MCF 10A (cell line): ENCODE measurements around the gene EPHB4. TPM values are rescaled to one million over a fixed set of nuclear protein-coding genes. Genes with fewer than 3 reads are reported as not detected.

ENCODE experiments used
- BruUV-seq: library from RNA; stranded (reverse); fragments of 400-500 nt; replicated peaks from 2 replicates; lab custom pipeline; 2021; lab: Mats Ljungman, UMichigan
- CTCF ChIA-PET: fragments of 300-600 bp; sonication (Branson Sonifier 250); formaldehyde crosslinking; extraction: SDS; loops from one replicate; lab custom pipeline; 2021; ENCODE audit warnings: antibody characterized with exemption, inconsistent platforms; lab: Yijun Ruan, JAX
- POLR2A ChIA-PET: fragments of 300-600, 350-650 bp; sonication (Branson Sonifier 250); formaldehyde crosslinking; extraction: SDS; loops from one replicate; lab custom pipeline; 2020; ENCODE audit warnings: antibody characterized with exemption, inconsistent platforms; lab: Yijun Ruan, JAX
- DNase-seq: peaks from one replicate; pipeline ENCODE4 v3.0.0-alpha.2; 2018; ENCODE audit not compliant: unreplicated experiment
- H3K27ac Mint-ChIP-seq: one replicate; pipeline ENCODE4 v1.8.0; 2022; ENCODE audit warnings: mild to moderate bottlenecking, low read depth, mixed read lengths; ENCODE audit not compliant: unreplicated experiment
- H3K27me3 Mint-ChIP-seq: one replicate; pipeline ENCODE4 v1.8.0; 2022; ENCODE audit warnings: mixed read lengths; ENCODE audit not compliant: insufficient read depth, unreplicated experiment
- H3K36me3 Mint-ChIP-seq: one replicate; pipeline ENCODE4 v1.8.0; 2022; ENCODE audit warnings: mild to moderate bottlenecking, moderate library complexity, mixed read lengths; ENCODE audit not compliant: insufficient read depth, unreplicated experiment
- H3K4me1 Mint-ChIP-seq: one replicate; pipeline ENCODE4 v1.8.0; 2022; ENCODE audit warnings: mixed read lengths; ENCODE audit not compliant: insufficient read depth, unreplicated experiment
- H3K4me3 Mint-ChIP-seq: one replicate; pipeline ENCODE4 v1.8.0; 2022; ENCODE audit warnings: mild to moderate bottlenecking, moderate library complexity, mixed read lengths; ENCODE audit not compliant: unreplicated experiment
- H3K9me3 Mint-ChIP-seq: one replicate; pipeline ENCODE4 v1.8.0; 2022; ENCODE audit warnings: mixed read lengths; ENCODE audit not compliant: unreplicated experiment
- intact Hi-C: fragments of 100-400 bp; cut with micrococcal nuclease; formaldehyde crosslinking; loops from 2 replicates; pipeline ENCODE4 v1.14.1; 2022
- total RNA-seq: library from RNA; stranded (reverse); gene quantifications from 2 replicates; pipeline ENCODE4 v1.2.3, GENCODE V29; 2022
- TF ChIP-seq, protein P1 (sequence below): fragments of 200-600 bp; IDR thresholded peaks from one replicate; pipeline ENCODE4 v1.8.0; 2022; ENCODE audit warnings: antibody characterized with exemption, mild to moderate bottlenecking; ENCODE audit not compliant: unreplicated experiment

Gene EPHB4
- total RNA-seq, 1 experiment from 2014 or later = 48.8 TPM

DNA sequence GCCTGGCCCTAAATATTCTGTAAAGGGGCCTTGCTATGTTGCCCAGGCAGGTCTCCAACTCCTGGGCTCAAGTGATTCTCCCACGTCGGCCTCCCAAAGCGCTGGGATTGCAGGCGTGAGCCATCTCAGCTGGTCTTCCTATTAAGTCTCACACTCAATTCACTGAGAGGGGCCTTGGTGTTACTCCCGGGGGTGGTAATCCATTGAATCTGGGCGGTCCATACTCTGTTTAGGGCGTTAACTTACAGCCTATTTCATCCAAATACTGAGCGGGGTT is 46.9 kb upstream of the EPHB4 start:
- CTCF ChIA-PET = interaction anchor here (1.0 to 1.3 kb wide), 2 partner anchors 15 to 168 kb away, joined by 3 read pairs; partner anchors contain the start of genes POP7 and UFSP1
- H3K4me1 Mint-ChIP-seq = peaks cover 30% of the 10 kb centered on the region
- no peaks in the 10 kb centered on the region for H3K9me3 Mint-ChIP-seq
- TF ChIP-seq, protein P1, sequence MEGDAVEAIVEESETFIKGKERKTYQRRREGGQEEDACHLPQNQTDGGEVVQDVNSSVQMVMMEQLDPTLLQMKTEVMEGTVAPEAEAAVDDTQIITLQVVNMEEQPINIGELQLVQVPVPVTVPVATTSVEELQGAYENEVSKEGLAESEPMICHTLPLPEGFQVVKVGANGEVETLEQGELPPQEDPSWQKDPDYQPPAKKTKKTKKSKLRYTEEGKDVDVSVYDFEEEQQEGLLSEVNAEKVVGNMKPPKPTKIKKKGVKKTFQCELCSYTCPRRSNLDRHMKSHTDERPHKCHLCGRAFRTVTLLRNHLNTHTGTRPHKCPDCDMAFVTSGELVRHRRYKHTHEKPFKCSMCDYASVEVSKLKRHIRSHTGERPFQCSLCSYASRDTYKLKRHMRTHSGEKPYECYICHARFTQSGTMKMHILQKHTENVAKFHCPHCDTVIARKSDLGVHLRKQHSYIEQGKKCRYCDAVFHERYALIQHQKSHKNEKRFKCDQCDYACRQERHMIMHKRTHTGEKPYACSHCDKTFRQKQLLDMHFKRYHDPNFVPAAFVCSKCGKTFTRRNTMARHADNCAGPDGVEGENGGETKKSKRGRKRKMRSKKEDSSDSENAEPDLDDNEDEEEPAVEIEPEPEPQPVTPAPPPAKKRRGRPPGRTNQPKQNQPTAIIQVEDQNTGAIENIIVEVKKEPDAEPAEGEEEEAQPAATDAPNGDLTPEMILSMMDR = no peak
- peak overlapping the region; percentile 98 for H3K27ac Mint-ChIP-seq
- DNase-seq = no peak
- H3K36me3 Mint-ChIP-seq = peaks cover 91% of the 10 kb centered on the region
- no peaks in the 10 kb centered on the region for H3K27me3 Mint-ChIP-seq
- BruUV-seq = no TSS peak
- POLR2A ChIA-PET = interaction anchor here (1.4 to 7.2 kb wide), 2 partner anchors 15 to 74 kb away, joined by 7 to 157 read pairs; partner anchors contain the start of gene UFSP1
- intact Hi-C loops = no loop called here
- peak overlapping the region; percentile 97 for H3K4me3 Mint-ChIP-seq

GRCh38 chr7:100873599-100874299 is 46.4 kb upstream of the EPHB4 start:
- no TSS peak for BruUV-seq
- H3K4me1 Mint-ChIP-seq = peaks cover 27% of the 10 kb centered on the region
- H3K9me3 Mint-ChIP-seq = no peaks in the 10 kb centered on the region
- POLR2A ChIA-PET = interaction anchor here (7.2 kb wide), 1 partner anchor 15 kb away, joined by 157 read pairs; the partner anchor contains the start of gene UFSP1
- H3K4me3 Mint-ChIP-seq = peak overlapping the region; percentile 97
- no peaks in the 10 kb centered on the region for H3K27me3 Mint-ChIP-seq
- peaks cover 91% of the 10 kb centered on the region for H3K36me3 Mint-ChIP-seq
- H3K27ac Mint-ChIP-seq = peak overlapping the region; percentile 98
- CTCF ChIA-PET = interaction anchor here (0.8 to 1.3 kb wide), 3 partner anchors 12 to 168 kb away, joined by 3 read pairs; partner anchors contain the start of genes POP7 and UFSP1
- no peak for DNase-seq
- TF ChIP-seq, protein P1 = no peak
- intact Hi-C loops = no loop called here

- TF ChIP-seq, protein P1 = no peak
- Mint-ChIP-seq H3K27me3 (no peaks in the 10 kb centered on the region), H3K4me1 (peaks cover 6% of the 10 kb centered on the region), H3K4me3 (peak overlapping the region; percentile 85), H3K27ac (peak overlapping the region; percentile 99), H3K9me3 (no peaks in the 10 kb centered on the region), H3K36me3 (peaks cover 71% of the 10 kb centered on the region)
- ChIA-PET CTCF (no interaction called here), POLR2A (interaction anchor here (1.4 to 2.1 kb wide), 5 partner anchors 8 to 66 kb away, joined by 3 to 25 read pairs (median 11); partner anchors contain the start of genes SLC12A9, SRRT and UFSP1)
- no TSS peak for BruUV-seq
- intact Hi-C loops = no loop called here
- peak; percentile 30 for DNase-seq
These were observed 40.6 kb upstream of the EPHB4 start for GRCh38 chr7:100867776-100868485.
